CD14-positive monocyte (primary cell): ENCODE results near the gene ACOT2. TPM values are rescaled to one million over a fixed set of nuclear protein-coding genes. Genes with fewer than 3 reads are reported as not detected.
"Not testable (repeated sequence)": the region's sequence is repeated elsewhere in the genome, so short reads cannot be mapped to it uniquely, and the experiment has no call there.

Source experiments
- DNase-seq, 3 donors: peaks; one replicate each; pipeline ENCODE4 v3.0.0-alpha.2; 2011 to 2022
- H2AFZ ChIP-seq: 2 replicates; pipeline ENCODE4 v1.6.0; 2012; ENCODE audit warnings: mild to moderate bottlenecking, low read depth, low read length, inconsistent platforms; ENCODE audit not compliant: insufficient read depth, poor library complexity, severe bottlenecking
- H3K27ac ChIP-seq, 2 donors: 1 replicate in 1 of 2; 2 replicates in 1 of 2; pipeline ENCODE4 v1.5.1; 2012 to 2013; ENCODE audit warnings: low read length in 2 of 2, control low read depth in 1 of 2, inconsistent platforms in 1 of 2, low read depth in 1 of 2, mild to moderate bottlenecking in 1 of 2
- H3K27me3 ChIP-seq, 2 donors: one replicate each; pipeline versions ENCODE4 v1.6.0 to v1.6.1; 2011 to 2013; ENCODE audit warnings: low read length in 2 of 2; ENCODE audit not compliant: control insufficient read depth in 2 of 2, insufficient read depth in 2 of 2
- H3K36me3 ChIP-seq, 2 donors: replicated peaks in 1 of 2; 1 replicate in 1 of 2; 2 replicates in 1 of 2; pipeline versions ENCODE4 v1.5.1 to v1.6.1; 2012 to 2013; ENCODE audit warnings: low read length in 2 of 2, control low read depth in 1 of 2, inconsistent platforms in 1 of 2, mild to moderate bottlenecking in 1 of 2; ENCODE audit not compliant: insufficient read depth in 2 of 2, control insufficient read depth in 1 of 2
- H3K4me1 ChIP-seq, 2 donors: 1 replicate in 1 of 2; 2 replicates in 1 of 2; pipeline versions ENCODE4 v1.5.1 to v1.6.1; 2012 to 2013; ENCODE audit warnings: low read length in 2 of 2, control low read depth in 1 of 2, inconsistent platforms in 1 of 2, mild to moderate bottlenecking in 1 of 2, moderate library complexity in 1 of 2; ENCODE audit not compliant: insufficient read depth in 2 of 2, control insufficient read depth in 1 of 2
- H3K4me2 ChIP-seq: replicated peaks from 2 replicates; pipeline ENCODE3; 2012; ENCODE audit warnings: low read length, moderate library complexity, mild to moderate bottlenecking; ENCODE audit not compliant: poor library complexity, severe bottlenecking; ENCODE audit errors: extremely low read depth
- H3K4me3 ChIP-seq, 3 experiments: fragments of 200-600 bp in 1 of 3; sonication (generic) in 1 of 3; replicated peaks in 1 of 3; 1 replicate in 2 of 3; 2 replicates in 1 of 3; pipeline ENCODE4 v1.5.1; 2011 to 2013; ENCODE audit warnings: low read length in 3 of 3, mild to moderate bottlenecking in 3 of 3, control low read depth in 2 of 3, low read depth in 2 of 3, inconsistent platforms in 1 of 3, moderate library complexity in 1 of 3
- H3K79me2 ChIP-seq: 2 replicates; pipeline ENCODE4 v1.6.0; 2012; ENCODE audit warnings: mild to moderate bottlenecking, control low read depth, inconsistent platforms, low read length, moderate library complexity; ENCODE audit not compliant: insufficient read depth
- H3K9ac ChIP-seq: 2 replicates; pipeline ENCODE4 v1.6.0; 2017; ENCODE audit warnings: low read length, mild to moderate bottlenecking; ENCODE audit not compliant: insufficient read depth, poor library complexity, severe bottlenecking
- H3K9me3 ChIP-seq, 2 donors: replicated peaks in 1 of 2; 1 replicate in 1 of 2; 2 replicates in 1 of 2; pipeline versions ENCODE4 v1.5.1 to v1.6.1; 2012 to 2013; ENCODE audit warnings: low read length in 2 of 2, control low read depth in 1 of 2; ENCODE audit not compliant: control insufficient read depth in 1 of 2, insufficient read depth in 1 of 2
- H4K20me1 ChIP-seq: 2 replicates; pipeline ENCODE4 v1.6.0; 2012; ENCODE audit warnings: mild to moderate bottlenecking, low read length, control low read depth, moderate library complexity; ENCODE audit not compliant: insufficient read depth
- H3K27ac Mint-ChIP-seq, 7 donors: one replicate each; pipeline ENCODE4 v1.8.0; 2020; ENCODE audit warnings: mild to moderate bottlenecking in 7 of 7, mixed read lengths in 7 of 7, moderate library complexity in 6 of 7, inconsistent platforms in 2 of 7
- H3K27me3 Mint-ChIP-seq, 3 donors: one replicate each; pipeline ENCODE4 v1.8.0; 2021 to 2022; ENCODE audit warnings: low read depth in 3 of 3, mild to moderate bottlenecking in 3 of 3, mixed read lengths in 3 of 3, moderate library complexity in 3 of 3, inconsistent platforms in 1 of 3
- H3K36me3 Mint-ChIP-seq, 2 donors: one replicate each; pipeline ENCODE4 v1.8.0; 2020; ENCODE audit warnings: mixed read lengths in 2 of 2, inconsistent platforms in 1 of 2, mild to moderate bottlenecking in 1 of 2
- H3K4me1 Mint-ChIP-seq: one replicate; pipeline ENCODE4 v1.8.0; 2020; ENCODE audit warnings: mild to moderate bottlenecking, mixed read lengths
- H3K4me3 Mint-ChIP-seq, 2 donors: one replicate each; pipeline ENCODE4 v1.8.0; 2020; ENCODE audit warnings: mild to moderate bottlenecking in 2 of 2, mixed read lengths in 2 of 2, moderate library complexity in 1 of 2
- H3K9me3 Mint-ChIP-seq, 7 donors: one replicate each; pipeline ENCODE4 v1.8.0; 2020 to 2022; ENCODE audit warnings: mixed read lengths in 7 of 7, mild to moderate bottlenecking in 6 of 7, moderate library complexity in 6 of 7, inconsistent platforms in 2 of 7
- WGBS: methylation state at CpG from one replicate; pipeline ENCODE4 v1.1.5; 2013; ENCODE audit warnings: missing lambda C conversion rate; ENCODE audit not compliant: insufficient coverage; 5-methylcytosine and 5-hydroxymethylcytosine counted together
- intact Hi-C, 2 donors: fragments of 100-400 bp; cut with micrococcal nuclease; formaldehyde crosslinking; loops; one replicate each; pipeline versions ENCODE4 v1.15.0 to v1.15.1; 2023
- polyA plus RNA-seq, 3 donors: library from polyadenylated mRNA; depleted of rRNA in 1 of 3; unstranded in 2 of 3; stranded (reverse) in 1 of 3; fragments of 300-500 nt in 2 of 3; fragments of >200 nt in 1 of 3; fragmentation: Illumina TruSeq in 2 of 3; gene quantifications; 1 replicate in 2 of 3; 2 replicates in 1 of 3; pipeline ENCODE4 v1.2.3, GENCODE V29; 2012 to 2021
- TF ChIP-seq, protein P1 (sequence below): fragments of 200-600 bp; IDR thresholded peaks from one replicate; pipeline ENCODE4 v1.8.0; 2022; ENCODE audit warnings: antibody characterized with exemption, mild to moderate bottlenecking

The ACOT2 gene
- polyA plus RNA-seq, 3 donors = 2.6 to 6.0 (median 5.2) TPM

DNA sequence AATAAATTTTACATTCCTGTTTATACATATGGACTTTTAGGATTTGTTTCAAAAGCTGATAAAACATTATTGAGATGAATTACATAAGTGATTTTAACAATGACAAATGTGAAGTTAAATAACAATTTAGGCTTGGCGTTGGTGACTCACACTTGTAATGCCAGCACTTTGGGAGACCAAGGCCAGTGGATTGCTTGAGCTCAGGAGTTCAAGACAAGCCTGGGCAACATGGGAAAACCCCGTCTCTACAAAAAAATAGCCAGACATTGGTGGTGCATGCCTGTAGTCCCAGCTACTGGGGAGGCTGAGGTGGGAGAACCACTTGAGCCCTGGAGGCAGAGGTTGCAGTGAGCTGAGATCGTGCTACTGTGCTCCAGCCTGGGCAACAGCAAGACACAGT, 7.4 kb downstream of the ACOT2 start:
- H3K36me3 Mint-ChIP-seq = peaks cover 27 to 45% of the 10 kb centered on the region in 2 donors
- Histone ChIP-seq H3K27me3 (no peaks in the 10 kb centered on the region), H3K36me3 (peaks cover 3 to 6% of the 10 kb centered on the region in 2 donors), H3K4me2 (no peak overlapping the region), H3K9ac (no peak overlapping the region), H3K4me1 (no peaks in the 10 kb centered on the region), H3K27ac (no peak overlapping the region), H3K79me2 (no peaks in the 10 kb centered on the region), H3K4me3 (no peak overlapping the region), H2AFZ (no peak overlapping the region), H4K20me1 (no peaks in the 10 kb centered on the region), H3K9me3 (no peaks in the 10 kb centered on the region)
- H3K4me3 Mint-ChIP-seq = no peak overlapping the region
- WGBS = 100% methylated on average over 2 of the region's 3 CpGs
- DNase-seq = no peak
- TF ChIP-seq, protein P1, sequence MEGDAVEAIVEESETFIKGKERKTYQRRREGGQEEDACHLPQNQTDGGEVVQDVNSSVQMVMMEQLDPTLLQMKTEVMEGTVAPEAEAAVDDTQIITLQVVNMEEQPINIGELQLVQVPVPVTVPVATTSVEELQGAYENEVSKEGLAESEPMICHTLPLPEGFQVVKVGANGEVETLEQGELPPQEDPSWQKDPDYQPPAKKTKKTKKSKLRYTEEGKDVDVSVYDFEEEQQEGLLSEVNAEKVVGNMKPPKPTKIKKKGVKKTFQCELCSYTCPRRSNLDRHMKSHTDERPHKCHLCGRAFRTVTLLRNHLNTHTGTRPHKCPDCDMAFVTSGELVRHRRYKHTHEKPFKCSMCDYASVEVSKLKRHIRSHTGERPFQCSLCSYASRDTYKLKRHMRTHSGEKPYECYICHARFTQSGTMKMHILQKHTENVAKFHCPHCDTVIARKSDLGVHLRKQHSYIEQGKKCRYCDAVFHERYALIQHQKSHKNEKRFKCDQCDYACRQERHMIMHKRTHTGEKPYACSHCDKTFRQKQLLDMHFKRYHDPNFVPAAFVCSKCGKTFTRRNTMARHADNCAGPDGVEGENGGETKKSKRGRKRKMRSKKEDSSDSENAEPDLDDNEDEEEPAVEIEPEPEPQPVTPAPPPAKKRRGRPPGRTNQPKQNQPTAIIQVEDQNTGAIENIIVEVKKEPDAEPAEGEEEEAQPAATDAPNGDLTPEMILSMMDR = no peak
- H3K9me3 Mint-ChIP-seq = no peaks in the 10 kb centered on the region
- no peaks in the 10 kb centered on the region for H3K27me3 Mint-ChIP-seq
- H3K4me1 Mint-ChIP-seq = no peaks in the 10 kb centered on the region
- intact Hi-C loops = no loop called here
- no peak overlapping the region for H3K27ac Mint-ChIP-seq

DNA sequence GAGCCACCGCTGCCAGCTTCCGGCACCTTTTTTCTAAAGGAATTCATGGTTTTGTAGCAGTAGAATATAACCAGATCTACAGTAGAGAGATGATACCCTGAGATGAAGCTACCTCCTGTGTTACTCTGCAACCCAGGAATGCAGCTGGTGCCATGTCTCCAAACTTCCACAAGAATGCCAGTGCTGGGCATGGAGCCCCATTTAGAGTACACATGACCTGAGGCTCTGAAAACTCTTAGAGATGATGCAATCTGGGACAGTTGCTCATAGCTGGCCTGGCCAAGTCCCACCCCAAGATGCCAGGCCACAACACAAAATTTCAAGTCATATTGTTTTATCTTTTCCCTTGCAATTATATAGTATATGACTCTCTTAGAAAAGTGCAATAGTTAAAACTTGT, 8.2 kb downstream of the ACOT2 start:
- H2AFZ ChIP-seq, H3K9ac ChIP-seq, H3K9me3 Mint-ChIP-seq, H3K27ac ChIP-seq, H3K4me1 ChIP-seq, H3K4me3 Mint-ChIP-seq, H3K27ac Mint-ChIP-seq, H3K4me2 ChIP-seq, H3K79me2 ChIP-seq, H3K4me1 Mint-ChIP-seq, H3K36me3 ChIP-seq, H4K20me1 ChIP-seq, H3K9me3 ChIP-seq, H3K4me3 ChIP-seq, intact Hi-C loops, DNase-seq, H3K27me3 Mint-ChIP-seq, H3K27me3 ChIP-seq: not testable (repeated sequence)
- no CpG with 5 or more reads among the region's 2 CpGs for WGBS
- H3K36me3 Mint-ChIP-seq = peaks cover 26 to 45% of the 10 kb centered on the region in 2 donors

DNA sequence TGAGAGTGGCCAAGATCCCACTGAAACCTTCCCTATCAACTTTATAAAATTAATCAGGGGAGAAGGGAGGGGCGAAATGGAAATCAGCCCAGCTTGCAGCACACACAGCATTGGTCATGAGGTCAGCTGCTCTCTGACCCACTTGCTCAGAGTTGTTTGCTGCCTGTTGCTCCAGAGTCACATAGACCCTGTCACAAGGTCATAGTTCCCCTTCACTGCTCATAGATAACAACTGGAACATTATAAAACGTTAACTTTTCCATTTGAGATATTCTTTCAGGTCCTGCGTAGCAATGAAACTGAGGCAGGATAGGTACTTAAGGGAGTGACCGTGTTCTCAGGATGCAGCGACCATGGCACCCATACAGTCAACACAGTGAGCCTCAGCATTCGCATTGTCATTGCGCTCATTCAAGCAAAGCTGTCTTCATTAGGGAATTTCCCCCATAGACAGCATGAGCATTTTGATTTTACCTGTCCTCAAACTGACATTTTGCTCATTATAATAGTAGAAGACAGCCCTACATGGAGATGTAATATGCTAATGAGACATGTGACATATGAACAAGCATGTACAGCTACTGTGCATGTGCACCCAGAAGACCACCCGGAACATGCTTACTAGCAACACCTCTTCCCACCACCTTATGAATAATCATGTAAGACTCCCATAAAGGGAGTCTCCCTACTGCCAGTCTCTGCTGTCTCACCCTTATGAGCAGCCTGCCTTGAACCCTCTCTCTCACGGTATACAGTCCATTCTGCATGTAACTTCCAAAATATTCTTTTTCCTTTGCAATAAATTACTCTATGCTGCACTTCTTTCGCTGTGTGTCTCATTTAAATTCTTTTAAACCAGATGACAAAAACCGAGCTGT, 13.3 kb downstream of the ACOT2 start:
- H3K4me1 ChIP-seq, H3K4me1 Mint-ChIP-seq, H3K27me3 Mint-ChIP-seq, H3K36me3 ChIP-seq, H3K4me3 Mint-ChIP-seq, H4K20me1 ChIP-seq, H3K9me3 ChIP-seq, intact Hi-C loops, H3K4me3 ChIP-seq, H3K27ac ChIP-seq, H3K27ac Mint-ChIP-seq, H3K9ac ChIP-seq, H3K27me3 ChIP-seq, DNase-seq, H3K9me3 Mint-ChIP-seq, H3K79me2 ChIP-seq, H3K4me2 ChIP-seq, H2AFZ ChIP-seq: not testable (repeated sequence)
- 94% methylated on average over 3 of the region's 11 CpGs for WGBS
- peaks cover 10 to 24% of the 10 kb centered on the region in 2 donors for H3K36me3 Mint-ChIP-seq
